GM12872 (cell line): ENCODE measurements around the gene ATG12.

Source experiments
- TF ChIP-seq, protein P1 (sequence below): IDR thresholded peaks from 3 replicates; pipeline ENCODE4 v1.5.1; 2011; ENCODE audit warnings: low read depth, mild to moderate bottlenecking, low read length, moderate library complexity; ENCODE audit not compliant: insufficient read depth

ATG12 gene

DNA sequence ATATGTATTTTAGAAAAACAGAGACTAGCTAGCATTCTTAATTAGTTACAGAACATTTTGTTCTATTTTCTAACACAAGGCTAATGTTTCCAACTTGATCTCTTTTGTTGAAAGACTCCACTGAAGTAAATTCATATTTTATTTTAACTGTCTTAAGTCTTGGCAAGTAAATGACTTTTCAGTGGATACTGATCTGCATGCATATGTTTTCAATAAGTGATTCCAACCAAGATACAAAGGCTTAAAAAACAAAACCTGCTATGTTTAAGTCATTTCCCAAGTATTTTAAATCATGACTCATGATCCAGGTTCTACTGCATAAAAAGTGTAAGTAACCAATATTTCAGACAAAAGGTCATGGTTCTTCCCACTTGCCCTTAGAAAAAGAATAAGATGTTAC lies 30.6 kb downstream of the ATG12 start:
- TF ChIP-seq, protein P1, sequence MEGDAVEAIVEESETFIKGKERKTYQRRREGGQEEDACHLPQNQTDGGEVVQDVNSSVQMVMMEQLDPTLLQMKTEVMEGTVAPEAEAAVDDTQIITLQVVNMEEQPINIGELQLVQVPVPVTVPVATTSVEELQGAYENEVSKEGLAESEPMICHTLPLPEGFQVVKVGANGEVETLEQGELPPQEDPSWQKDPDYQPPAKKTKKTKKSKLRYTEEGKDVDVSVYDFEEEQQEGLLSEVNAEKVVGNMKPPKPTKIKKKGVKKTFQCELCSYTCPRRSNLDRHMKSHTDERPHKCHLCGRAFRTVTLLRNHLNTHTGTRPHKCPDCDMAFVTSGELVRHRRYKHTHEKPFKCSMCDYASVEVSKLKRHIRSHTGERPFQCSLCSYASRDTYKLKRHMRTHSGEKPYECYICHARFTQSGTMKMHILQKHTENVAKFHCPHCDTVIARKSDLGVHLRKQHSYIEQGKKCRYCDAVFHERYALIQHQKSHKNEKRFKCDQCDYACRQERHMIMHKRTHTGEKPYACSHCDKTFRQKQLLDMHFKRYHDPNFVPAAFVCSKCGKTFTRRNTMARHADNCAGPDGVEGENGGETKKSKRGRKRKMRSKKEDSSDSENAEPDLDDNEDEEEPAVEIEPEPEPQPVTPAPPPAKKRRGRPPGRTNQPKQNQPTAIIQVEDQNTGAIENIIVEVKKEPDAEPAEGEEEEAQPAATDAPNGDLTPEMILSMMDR, result no peak

DNA sequence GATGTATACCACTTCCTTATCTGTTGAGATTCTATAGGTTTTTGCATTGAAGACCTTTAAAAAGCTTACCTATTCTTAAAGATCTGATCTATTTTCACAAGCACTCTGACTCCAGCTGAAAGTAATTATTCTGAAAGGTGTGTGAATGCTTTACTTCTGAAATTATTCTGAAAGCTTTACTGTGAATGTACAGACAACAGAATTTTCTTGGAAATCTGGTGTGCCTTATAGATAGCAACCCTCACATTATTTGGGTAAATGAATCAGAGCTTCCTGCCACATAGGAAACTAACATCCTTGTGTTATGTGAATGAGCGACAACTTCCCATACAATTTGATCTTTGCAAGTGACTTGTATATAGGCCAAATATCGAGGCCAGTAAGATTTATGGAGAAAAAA lies 31.4 kb downstream of the ATG12 start:
- TF ChIP-seq, protein P1, result no peak

DNA sequence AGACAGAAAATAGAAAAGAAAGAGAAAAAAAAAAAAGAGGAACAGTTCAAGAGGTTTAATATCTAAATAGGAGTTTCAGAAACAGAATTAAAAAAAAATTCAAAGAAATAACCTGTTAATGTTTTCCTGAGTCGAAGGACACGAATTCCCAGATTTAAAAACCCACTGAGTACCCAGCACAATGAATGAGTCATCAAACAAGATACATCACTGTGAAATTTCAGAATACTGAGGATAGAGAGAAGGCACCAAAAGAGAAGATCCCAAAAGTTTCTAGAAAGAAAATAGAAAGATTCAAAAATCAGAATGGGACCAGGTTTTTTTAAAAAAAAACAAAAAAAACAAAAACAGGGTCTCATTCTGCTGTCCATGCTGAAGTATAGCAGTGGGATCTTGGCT lies 33.7 kb downstream of the ATG12 start:
- TF ChIP-seq, protein P1, result no peak

DNA sequence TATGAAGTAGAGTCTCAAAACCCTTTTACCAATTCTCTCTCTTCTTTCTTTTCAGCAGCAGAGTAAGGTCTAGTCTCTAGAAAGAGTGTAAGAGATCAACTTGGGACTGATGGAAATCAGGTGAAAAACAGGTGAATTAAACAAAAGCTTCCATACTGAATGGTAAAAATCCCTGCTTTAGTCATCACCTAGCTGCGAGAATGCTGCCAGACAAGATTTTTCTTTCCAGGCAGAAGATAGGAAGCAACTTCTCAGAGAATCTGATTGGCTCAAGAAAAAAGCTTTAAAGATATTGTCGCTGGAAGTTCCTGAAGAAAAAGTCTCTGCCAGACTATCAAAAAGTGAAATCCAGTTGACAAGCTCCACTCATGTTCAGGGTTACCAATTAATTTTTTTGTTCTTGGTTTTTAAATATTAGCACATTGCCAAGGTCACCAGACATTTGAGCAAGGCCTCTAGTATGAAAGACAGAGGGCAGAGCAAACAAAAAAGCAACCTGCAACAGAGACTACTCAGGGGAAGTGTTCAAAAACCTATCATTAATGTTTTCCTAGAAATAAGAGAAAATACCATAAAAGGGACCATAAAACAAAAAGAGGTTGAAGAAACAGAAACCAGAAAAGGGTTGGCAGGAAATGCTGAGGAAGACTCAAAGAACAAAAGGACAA lies 34.2 kb downstream of the ATG12 start:
- TF ChIP-seq, protein P1, result no peak

DNA sequence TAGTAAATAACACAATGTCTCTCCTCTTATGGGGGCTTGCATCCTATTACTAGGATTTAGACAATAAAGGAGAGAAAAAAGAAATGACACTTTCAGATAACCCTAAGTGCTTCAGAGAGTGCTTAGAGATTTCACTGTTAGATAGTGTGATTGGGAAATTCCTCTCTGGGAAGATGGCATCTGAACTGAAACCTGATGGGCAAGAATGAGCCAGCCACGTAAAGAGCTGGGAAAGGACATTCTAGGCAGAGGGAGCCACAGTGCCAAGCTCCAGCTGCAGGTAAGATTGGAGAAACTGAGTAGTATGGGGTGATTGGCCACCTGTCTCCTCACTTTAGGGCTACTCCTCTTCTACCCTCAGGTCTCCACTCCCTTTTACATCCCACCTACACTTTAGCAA lies 39.4 kb downstream of the ATG12 start:
- TF ChIP-seq, protein P1, result no peak

DNA sequence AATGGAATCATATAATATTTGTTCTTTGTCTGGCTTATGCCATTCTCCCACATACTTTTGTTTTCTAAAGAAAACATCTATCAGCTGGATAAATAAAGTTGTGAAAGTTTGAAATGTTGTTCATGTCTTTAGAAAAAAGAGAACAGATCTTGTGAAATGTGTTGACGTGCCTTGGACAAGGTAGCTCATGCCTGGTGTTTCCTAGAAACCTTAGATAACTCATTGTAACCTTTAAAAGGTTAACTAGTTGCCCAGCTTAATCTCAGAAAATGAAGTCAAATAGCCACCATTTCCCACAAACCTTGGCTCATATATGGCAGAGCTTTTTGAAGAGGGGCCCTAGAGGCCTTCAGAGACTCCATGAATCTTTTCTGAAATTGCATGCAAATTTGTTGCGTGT lies 40.2 kb downstream of the ATG12 start:
- TF ChIP-seq, protein P1, result no peak

DNA sequence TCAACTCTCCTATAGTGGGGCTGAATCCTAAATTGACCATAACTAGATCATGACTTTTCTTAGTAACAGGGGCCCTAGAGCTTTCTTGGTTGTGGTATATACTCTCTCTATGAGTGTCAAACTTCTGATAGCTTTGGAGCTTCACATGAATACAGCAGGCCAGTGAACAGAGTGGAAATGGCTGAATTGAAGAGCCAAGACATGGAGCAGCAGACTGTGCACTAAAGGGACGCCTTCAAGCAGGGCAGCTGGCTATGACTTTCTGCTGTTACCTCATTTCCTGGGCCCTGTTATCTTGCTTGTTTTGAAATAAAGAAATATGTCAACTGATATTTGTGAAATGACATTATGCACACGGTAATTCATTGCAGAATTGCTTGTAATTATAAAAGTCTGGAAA lies 41.3 kb downstream of the ATG12 start:
- TF ChIP-seq, protein P1, result no peak
